ENCODE data around the gene ZDHHC8. TPM values are rescaled to one million over a fixed set of nuclear protein-coding genes. Genes with fewer than 3 reads are reported as not detected.

Gene ZDHHC8
- total RNA-seq, 2 experiments from 2014 or later = 46.3 to 46.5 TPM

DNA sequence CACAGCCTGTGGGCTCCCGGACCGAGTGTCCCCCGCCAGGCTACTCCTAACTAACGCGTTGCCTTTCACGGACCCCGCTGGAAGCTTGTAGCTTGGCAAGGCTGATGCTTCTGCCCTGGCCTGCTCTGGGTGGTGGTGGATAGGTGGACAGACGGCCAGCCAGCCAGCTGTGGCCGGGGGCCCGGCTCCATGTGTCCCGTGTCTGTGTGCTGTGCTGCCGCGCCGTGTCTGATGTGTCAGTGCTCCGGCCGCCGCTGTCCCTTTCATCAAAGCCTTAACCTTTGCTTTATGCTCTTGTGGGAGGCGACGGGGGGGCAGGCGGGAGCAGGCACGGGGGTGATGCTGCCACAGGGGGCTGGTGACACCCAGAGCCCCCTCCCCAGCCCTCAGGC is 14.2 kb downstream of the ZDHHC8 start:
- Mint-ChIP-seq H3K27me3 (no peaks in the 10 kb centered on the region), H3K4me1 (ENCODE audit: low read depth) (peaks cover 2% of the 10 kb centered on the region), H3K4me3 (no peak overlapping the region), H3K27ac (no peak overlapping the region), H3K9me3 (no peaks in the 10 kb centered on the region), H3K36me3 (no peaks in the 10 kb centered on the region)
- intact Hi-C loops (cut with micrococcal nuclease) = no loop called here
- ChIA-PET POLR2A (no interaction called here), CTCF (no interaction called here)
- DNase-seq = no peak

GRCh38 chr22:20146777-20147176 is 15.2 kb downstream of the ZDHHC8 start:
- DNase-seq = no peak
- H3K4me1 Mint-ChIP-seq (ENCODE audit: low read depth) = peaks cover 2% of the 10 kb centered on the region
- H3K36me3 Mint-ChIP-seq = no peaks in the 10 kb centered on the region
- intact Hi-C loops (cut with micrococcal nuclease) = no loop called here
- H3K27ac Mint-ChIP-seq = no peak overlapping the region
- CTCF ChIA-PET = no interaction called here
- POLR2A ChIA-PET = no interaction called here
- no peaks in the 10 kb centered on the region for H3K9me3 Mint-ChIP-seq
- H3K27me3 Mint-ChIP-seq = no peaks in the 10 kb centered on the region
- no peak overlapping the region for H3K4me3 Mint-ChIP-seq

DNA sequence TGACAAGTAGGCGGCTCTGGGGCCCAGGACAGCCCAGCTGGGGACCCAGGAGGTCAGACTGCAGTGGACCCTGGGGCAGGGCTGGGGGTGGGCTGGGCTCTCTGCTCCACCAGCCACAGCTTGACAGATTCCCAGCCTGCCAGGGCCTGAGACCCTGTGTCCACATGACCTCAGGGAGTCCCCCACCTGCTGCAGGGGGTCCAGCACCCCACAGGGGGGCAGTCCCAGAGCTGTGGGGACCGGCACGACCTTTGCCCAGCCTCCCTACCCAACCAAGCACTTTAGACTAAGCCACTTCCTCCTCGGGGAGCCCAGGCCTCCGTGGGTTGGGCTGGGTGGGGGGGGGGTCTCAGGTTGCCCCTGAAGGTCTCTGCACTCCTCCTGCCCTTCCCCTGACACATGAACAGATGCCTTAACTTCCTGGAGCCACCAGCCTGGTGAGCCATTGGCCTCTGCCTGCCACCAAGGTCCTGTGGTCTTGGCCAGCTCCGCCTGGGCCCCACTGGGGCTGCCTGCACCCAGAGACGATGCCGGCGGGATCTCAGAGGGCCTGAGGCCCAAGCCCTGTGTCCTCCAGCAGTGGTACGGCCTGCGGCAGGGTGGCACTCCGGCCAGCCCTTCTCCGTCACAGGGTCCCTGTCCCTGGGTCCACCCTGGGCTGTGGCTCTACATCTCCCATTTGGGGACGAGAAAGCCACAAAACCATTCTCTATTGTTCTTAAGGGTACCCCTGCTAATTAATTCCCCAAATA is 15.8 kb downstream of the ZDHHC8 start:
- CTCF ChIA-PET = no interaction called here
- intact Hi-C loops (cut with micrococcal nuclease) = no loop called here

GRCh38 chr22:20148414-20148813 is 16.8 kb downstream of the ZDHHC8 start:
- no peaks in the 10 kb centered on the region for H3K9me3 Mint-ChIP-seq
- no peaks in the 10 kb centered on the region for H3K27me3 Mint-ChIP-seq
- CTCF ChIA-PET = no interaction called here
- H3K27ac Mint-ChIP-seq = no peak overlapping the region
- POLR2A ChIA-PET = no interaction called here
- no peak overlapping the region for H3K4me3 Mint-ChIP-seq
- no peak for DNase-seq
- H3K36me3 Mint-ChIP-seq = no peaks in the 10 kb centered on the region
- peaks cover 2% of the 10 kb centered on the region for H3K4me1 Mint-ChIP-seq (ENCODE audit: low read depth)
- intact Hi-C loops (cut with micrococcal nuclease) = no loop called here

More for the DNA sequence above, 15.8 kb downstream of the ZDHHC8 start:
- Mint-ChIP-seq H3K27me3 (no peaks in the 10 kb centered on the region), H3K4me1 (ENCODE audit: low read depth) (peaks cover 2% of the 10 kb centered on the region), H3K27ac (no peak overlapping the region), H3K4me3 (no peak overlapping the region), H3K9me3 (no peaks in the 10 kb centered on the region), H3K36me3 (no peaks in the 10 kb centered on the region)
- no peak for DNase-seq
- POLR2A ChIA-PET = no interaction called here

DNA sequence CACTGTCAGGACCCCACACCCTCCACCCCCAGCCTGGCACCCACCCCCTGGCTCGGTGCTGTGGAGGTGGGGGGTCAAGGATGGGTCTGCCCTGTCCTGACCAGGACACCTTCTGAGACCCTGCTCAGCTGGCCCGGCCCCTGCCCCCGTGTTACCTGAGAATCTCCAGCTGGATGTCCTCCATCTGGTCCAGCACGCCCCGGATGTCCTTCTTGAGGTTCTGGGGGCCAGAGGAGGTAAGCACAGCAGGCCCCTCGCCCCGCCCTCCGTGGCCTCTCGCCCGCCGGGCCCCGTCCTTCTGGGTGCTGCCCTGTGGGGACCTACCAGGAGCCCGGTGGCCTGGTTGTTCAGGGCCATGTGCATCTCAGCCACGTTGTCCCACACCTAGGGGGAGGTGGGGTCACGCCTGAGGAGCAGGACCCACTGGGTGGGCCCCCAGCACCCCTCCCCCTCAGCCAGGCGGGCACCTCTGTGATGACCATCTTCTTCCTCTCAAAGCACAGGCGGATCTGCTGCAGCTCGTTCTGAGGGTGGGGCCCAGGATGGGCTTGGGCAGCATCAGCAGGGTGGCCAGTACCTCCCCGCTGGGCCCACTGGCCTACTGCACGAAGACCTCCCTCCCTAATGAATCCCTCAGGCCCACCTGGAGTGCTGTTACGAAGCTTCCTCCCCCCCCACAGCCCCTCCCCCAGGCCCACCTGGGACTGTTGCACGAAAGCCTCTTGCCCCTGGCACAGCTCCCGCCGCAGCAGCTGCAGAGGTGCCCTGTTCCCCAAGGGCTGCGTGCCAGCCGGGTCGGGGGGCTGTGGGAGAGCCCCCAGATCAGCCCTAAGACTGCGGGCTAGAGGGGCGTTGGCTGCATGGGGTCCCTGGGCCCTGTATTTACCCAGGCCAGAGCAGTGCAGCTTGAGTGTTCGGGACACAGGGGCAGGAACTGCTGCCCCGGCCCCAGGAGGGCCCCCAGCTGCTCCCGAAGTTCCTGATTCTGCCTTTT is 17.9 kb downstream of the ZDHHC8 start:
- no peaks in the 10 kb centered on the region for H3K9me3 Mint-ChIP-seq
- no peaks in the 10 kb centered on the region for H3K36me3 Mint-ChIP-seq
- intact Hi-C loops (cut with micrococcal nuclease) = no loop called here
- CTCF ChIA-PET = no interaction called here
- H3K4me1 Mint-ChIP-seq (ENCODE audit: low read depth) = peaks cover 2% of the 10 kb centered on the region
- POLR2A ChIA-PET = no interaction called here
- DNase-seq = no peak
- no peaks in the 10 kb centered on the region for H3K27me3 Mint-ChIP-seq
- no peak overlapping the region for H3K4me3 Mint-ChIP-seq
- H3K27ac Mint-ChIP-seq = no peak overlapping the region

GRCh38 chr22:20150381-20151275 is 19.0 kb downstream of the ZDHHC8 start, which contains the start of gene CCDC188:
Gene CCDC188 (minus strand): TSS chr22:20151055. CDS start chr22:20150986, 69 bp downstream.
- ChIA-PET CTCF (no interaction called here), POLR2A (no interaction called here)
- peaks cover 2% of the 10 kb centered on the region for H3K4me1 Mint-ChIP-seq (ENCODE audit: low read depth)
- no peaks in the 10 kb centered on the region for H3K36me3 Mint-ChIP-seq
- no peak for DNase-seq
- H3K4me3 Mint-ChIP-seq = no peak within 1 kb of the TSS
- H3K27me3 Mint-ChIP-seq = no peaks in the 10 kb centered on the region
- H3K9me3 Mint-ChIP-seq = no peaks in the 10 kb centered on the region
- intact Hi-C loops (cut with micrococcal nuclease) = no loop called here
- H3K27ac Mint-ChIP-seq = no peak within 1 kb of the TSS

- Mint-ChIP-seq H3K27ac (no peak overlapping the region), H3K9me3 (no peaks in the 10 kb centered on the region), H3K4me3 (no peak overlapping the region), H3K4me1 (ENCODE audit: low read depth) (peaks cover 2% of the 10 kb centered on the region), H3K36me3 (no peaks in the 10 kb centered on the region), H3K27me3 (no peaks in the 10 kb centered on the region)
- POLR2A ChIA-PET = no interaction called here
- DNase-seq = no peak
- intact Hi-C loops (cut with micrococcal nuclease) = no loop called here
- CTCF ChIA-PET = no interaction called here
These were observed 19.6 kb downstream of the ZDHHC8 start for GRCh38 chr22:20151276-20151588.

- peaks cover 3% of the 10 kb centered on the region for H3K27me3 Mint-ChIP-seq
- no peaks in the 10 kb centered on the region for H3K4me1 Mint-ChIP-seq (ENCODE audit: low read depth)
- ChIA-PET CTCF (interaction anchor here (0.6 kb wide), 1 partner anchor 50 kb away, joined by 3 read pairs; no protein-coding TSS in a partner anchor), POLR2A (no interaction called here)
- no peak overlapping the region for H3K4me3 Mint-ChIP-seq
- no peak overlapping the region for H3K27ac Mint-ChIP-seq
- no peaks in the 10 kb centered on the region for H3K9me3 Mint-ChIP-seq
- intact Hi-C loops (cut with micrococcal nuclease) = no loop called here
- DNase-seq = no peak
- no peaks in the 10 kb centered on the region for H3K36me3 Mint-ChIP-seq
These were observed 20.9 kb downstream of the ZDHHC8 start for GRCh38 chr22:20152464-20152890.

DNA sequence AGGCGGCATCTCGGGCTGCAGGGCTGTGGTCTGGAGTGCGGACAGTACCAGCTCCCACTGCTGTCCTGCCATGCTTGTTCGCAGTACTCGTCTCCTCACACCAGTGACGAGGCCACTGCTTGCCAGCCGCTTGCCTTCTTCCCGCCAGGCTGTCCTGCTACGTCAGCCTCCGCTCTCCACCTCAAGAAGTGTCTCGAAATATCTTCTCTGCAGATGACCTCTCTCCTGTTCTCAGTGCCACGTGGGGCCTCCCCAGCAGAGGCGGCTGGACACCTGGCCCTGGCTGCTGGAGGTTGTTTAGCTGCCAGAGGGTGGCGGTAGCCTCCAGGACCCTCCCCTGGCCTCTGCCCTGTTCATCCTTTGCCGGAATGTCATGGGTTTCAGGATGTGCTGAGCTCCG is 22.3 kb downstream of the ZDHHC8 start:
- H3K9me3 Mint-ChIP-seq = no peaks in the 10 kb centered on the region
- no peak overlapping the region for H3K4me3 Mint-ChIP-seq
- ChIA-PET CTCF (no interaction called here), POLR2A (no interaction called here)
- intact Hi-C loops (cut with micrococcal nuclease) = no loop called here
- no peaks in the 10 kb centered on the region for H3K4me1 Mint-ChIP-seq (ENCODE audit: low read depth)
- H3K36me3 Mint-ChIP-seq = no peaks in the 10 kb centered on the region
- peaks cover 3% of the 10 kb centered on the region for H3K27me3 Mint-ChIP-seq
- no peak overlapping the region for H3K27ac Mint-ChIP-seq
- DNase-seq = no peak

- Mint-ChIP-seq H3K36me3 (no peaks in the 10 kb centered on the region), H3K27ac (no peak overlapping the region), H3K4me1 (ENCODE audit: low read depth) (no peaks in the 10 kb centered on the region), H3K4me3 (no peak overlapping the region), H3K27me3 (peaks cover 3% of the 10 kb centered on the region), H3K9me3 (no peaks in the 10 kb centered on the region)
- POLR2A ChIA-PET = no interaction called here
- CTCF ChIA-PET = interaction anchor here (0.6 to 0.9 kb wide), 2 partner anchors 114 to 120 kb away, joined by 3 read pairs; no protein-coding TSS in a partner anchor
- no peak for DNase-seq
- intact Hi-C loops (cut with micrococcal nuclease) = no loop called here
These were observed 23.1 kb downstream of the ZDHHC8 start for GRCh38 chr22:20154602-20155187.

- Mint-ChIP-seq H3K27me3 (peaks cover 3% of the 10 kb centered on the region), H3K27ac (no peak overlapping the region), H3K9me3 (no peaks in the 10 kb centered on the region), H3K4me1 (ENCODE audit: low read depth) (no peaks in the 10 kb centered on the region), H3K4me3 (no peak overlapping the region), H3K36me3 (no peaks in the 10 kb centered on the region)
- intact Hi-C loops (cut with micrococcal nuclease) = no loop called here
- peak; percentile 35 for DNase-seq
- CTCF ChIA-PET = interaction anchor here (0.5 to 3.0 kb wide), 4 partner anchors 34 to 239 kb away, joined by 3 to 48 read pairs (median 4); no protein-coding TSS in a partner anchor
- POLR2A ChIA-PET = no interaction called here
These were observed 23.9 kb downstream of the ZDHHC8 start for GRCh38 chr22:20155330-20156041.

Data from activated CD4-positive, alpha-beta memory T cell treated with anti-CD3 and anti-CD28 coated beads for 36 hours (primary cell).